ENCODE data around the gene TMEM94.

GRCh38 chr17:75418531-75418930 lies 37.9 kb upstream of the TMEM94 start:
- TF ChIP-seq EZH2 (IDR thresholded peaks at IDR 0.05) (no peak), POLR2AphosphoS5 (IDR thresholded peaks at IDR 0.05; ENCODE audit: borderline replicate concordance, low read depth, low read length) (no peak), FOXP2 (optimal IDR thresholded peaks at IDR 0.05; ENCODE audit: control extremely low read depth, extremely low read length, insufficient read depth) (no peak)
